Neural progenitor cell (in vitro differentiated cells): ENCODE measurements around the gene HCAR2.

Experiments used
- EZH2 ChIP-seq: fragments of 200-600 bp; sonication (generic); IDR thresholded peaks from 2 replicates; pipeline ENCODE4 v1.6.1; 2017; ENCODE audit warnings: antibody characterized with exemption, mild to moderate bottlenecking, moderate library complexity
- TF ChIP-seq, protein P1 (sequence below): fragments of 200-600 bp; sonication (generic); IDR thresholded peaks from 2 replicates; pipeline ENCODE4 v1.5.1; 2017; ENCODE audit warnings: antibody characterized with exemption, mild to moderate bottlenecking

DNA sequence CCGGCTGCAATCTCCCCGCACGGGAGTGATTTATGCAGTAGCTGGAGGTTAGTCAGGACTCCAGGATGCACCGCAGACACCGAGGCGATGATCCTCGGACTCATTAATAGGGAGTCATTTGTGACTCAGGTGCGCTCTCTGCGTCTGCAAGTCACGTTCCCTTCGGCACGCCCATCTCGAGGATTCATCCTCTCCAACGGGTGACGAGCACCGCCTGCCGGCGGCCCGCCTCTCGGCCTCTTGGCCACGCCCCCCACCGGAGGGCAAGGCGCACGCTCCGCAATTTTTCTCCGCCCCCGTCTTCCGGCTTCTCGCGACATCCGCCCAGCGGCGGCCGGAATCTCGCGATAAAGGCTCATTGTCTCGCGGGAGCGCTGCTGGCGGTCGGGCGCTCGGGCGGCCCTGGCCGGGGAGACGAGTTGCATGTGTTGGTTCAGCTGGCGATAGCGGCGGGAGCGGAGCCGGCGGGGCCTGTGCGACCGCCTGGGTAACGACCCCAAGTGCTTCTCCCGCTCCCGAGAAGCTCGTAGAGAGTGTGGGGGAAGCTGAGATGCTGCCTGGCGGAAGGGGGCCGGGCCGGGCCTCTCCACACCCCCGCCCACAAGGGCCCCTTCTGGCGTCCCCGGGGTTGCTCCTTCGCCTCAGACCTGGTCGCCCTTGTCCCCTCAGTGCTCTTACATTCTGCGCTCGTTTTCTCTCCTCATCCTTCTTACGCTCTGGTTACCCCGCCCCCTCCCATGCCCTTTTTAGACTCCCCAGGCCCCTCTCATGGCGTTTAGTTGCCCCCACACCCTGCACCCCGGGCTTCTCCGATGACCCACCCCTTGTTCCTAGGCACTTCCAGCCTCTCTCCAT lies 49.5 kb upstream of the HCAR2 start, which contains the start of gene DENR:
- TF ChIP-seq, protein P1, sequence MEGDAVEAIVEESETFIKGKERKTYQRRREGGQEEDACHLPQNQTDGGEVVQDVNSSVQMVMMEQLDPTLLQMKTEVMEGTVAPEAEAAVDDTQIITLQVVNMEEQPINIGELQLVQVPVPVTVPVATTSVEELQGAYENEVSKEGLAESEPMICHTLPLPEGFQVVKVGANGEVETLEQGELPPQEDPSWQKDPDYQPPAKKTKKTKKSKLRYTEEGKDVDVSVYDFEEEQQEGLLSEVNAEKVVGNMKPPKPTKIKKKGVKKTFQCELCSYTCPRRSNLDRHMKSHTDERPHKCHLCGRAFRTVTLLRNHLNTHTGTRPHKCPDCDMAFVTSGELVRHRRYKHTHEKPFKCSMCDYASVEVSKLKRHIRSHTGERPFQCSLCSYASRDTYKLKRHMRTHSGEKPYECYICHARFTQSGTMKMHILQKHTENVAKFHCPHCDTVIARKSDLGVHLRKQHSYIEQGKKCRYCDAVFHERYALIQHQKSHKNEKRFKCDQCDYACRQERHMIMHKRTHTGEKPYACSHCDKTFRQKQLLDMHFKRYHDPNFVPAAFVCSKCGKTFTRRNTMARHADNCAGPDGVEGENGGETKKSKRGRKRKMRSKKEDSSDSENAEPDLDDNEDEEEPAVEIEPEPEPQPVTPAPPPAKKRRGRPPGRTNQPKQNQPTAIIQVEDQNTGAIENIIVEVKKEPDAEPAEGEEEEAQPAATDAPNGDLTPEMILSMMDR = peak; percentile 80
- TF ChIP-seq EZH2 = no peak
